NCI-H446 treated with DMSO at 0.1 percent for 48 hours (cell line): ENCODE measurements around the gene ACTR3.

Experiments used
- DNase-seq: peaks from one replicate; lab custom pipeline; 2025; lab: John Stamatoyannopoulos, UW

Gene ACTR3

DNA sequence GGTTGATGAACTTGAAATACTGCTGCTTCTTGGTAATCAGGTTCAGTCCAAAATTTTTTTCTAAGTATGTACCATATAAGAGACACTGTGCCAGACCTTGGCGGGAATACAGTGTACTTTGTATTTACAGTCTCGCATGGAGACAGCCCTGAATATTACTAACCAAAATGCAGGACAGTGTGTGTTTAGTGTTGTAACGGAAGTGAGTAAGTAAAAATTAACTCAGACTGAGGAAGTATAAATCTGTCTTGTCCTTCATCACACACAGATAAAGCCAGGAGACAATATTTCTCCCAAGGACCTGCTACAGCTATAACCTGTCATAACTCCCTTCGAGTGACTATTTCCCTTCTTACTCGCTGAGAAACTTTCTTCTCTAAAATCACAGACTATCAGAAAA, 76.9 kb downstream of the ACTR3 start:
- DNase-seq, result no peak

DNA sequence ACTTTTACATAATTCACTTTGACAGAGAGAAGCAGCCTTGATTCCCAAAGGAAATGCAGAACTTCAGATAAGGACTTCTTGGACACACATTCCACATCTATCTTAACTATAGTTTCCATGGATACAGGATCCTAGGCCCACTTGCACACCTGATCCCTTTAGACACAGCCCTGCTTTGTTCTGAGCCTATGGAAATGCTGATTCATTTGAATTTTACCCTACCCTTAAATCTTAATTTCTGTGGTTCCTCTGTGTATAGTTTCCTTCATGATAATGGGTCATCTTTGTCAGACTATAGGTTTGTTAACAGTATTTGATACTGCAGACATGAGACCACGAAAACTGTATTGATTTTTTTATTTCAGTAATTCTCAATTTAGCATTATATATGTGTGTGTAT, 77.4 kb downstream of the ACTR3 start:
- DNase-seq, result no peak

DNA sequence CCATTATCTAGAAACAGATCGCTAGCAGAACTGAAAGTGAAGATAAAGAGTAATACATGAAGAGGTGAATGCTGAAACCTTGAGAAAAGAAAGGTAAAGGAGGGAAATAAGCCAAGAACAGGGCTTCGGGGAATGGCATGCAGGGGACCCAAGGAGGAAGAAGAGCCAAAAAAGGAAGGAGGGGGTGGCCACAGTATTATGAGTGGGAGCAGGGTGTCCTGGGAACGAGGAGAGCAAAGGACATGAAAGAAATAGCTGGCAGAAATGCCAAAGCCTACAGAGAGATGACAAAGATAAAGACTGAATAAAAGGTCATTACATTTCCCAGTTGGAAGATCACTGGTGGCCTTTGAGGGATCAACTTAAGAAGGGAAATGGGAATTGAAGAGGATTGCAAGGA, 82.9 kb downstream of the ACTR3 start:
- no peak for DNase-seq

DNA sequence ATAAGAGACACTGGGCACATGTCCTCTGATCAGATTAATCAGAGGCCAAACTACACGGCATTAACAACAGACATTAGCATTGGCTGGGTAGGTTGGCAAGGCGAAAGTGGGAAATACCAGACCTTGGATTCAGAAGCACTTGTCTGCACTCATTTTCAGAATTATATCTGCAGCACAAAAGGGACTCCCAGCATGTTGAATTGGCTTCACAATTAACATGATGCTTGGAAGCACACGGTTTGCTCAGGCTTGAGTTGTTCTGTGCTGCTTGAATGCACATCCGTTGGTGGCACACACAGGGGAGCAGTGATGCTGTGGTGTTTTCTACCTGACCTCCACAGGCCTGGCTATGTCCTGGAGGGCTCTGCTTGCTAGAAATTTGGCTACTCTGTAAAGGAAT, 83.9 kb downstream of the ACTR3 start:
- DNase-seq, result peak; percentile 11

DNA sequence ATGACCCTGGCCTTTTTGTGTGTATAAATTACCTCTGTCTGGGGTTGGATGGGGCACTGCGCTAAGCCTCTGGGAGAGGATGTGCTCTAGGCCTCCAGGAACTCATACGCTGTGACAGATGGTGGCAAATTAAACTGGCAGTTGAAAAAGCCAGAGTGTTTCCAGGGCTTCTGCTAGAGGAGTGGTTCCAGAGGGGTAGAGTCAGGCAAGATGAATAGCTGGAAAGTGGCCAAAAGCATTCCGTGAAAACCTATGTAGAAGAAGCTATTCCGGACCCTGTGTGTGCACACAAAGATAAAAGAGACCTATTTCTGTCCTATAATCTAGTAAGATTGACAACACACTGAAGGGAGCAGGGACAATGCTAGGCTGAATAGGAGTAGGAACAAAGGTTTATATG, 84.8 kb downstream of the ACTR3 start:
- peak; percentile 85 for DNase-seq

DNA sequence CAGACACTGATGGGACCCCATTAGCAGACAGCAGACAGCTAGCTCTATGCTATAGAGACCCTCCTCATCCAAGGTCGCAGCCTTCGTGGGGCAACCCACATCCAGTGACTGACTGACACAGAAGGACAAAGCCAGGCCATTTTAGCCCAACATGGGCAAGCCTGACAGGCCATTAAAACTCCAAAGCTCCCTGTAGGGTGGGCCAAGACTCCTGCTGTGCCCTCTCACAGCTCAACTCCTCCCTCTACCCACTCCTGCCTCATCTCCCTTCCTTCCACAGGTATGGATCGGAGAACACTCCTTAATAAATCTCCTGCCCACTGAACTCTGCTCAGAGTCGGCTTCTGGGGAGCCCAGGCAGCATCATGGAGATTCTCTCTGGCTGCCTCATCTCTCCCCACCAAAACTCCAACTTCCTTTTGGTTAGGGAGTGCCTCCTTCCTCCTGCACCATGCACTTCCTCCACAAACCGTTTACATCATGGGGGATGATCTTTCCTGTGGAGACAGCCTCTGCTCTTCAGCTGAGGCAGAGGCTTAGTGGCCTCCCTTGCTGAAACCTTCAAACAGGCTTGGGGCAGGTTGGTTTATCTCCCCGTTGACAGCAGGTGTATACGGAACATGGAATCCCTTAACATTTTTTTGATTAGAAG, 86.5 kb downstream of the ACTR3 start:
- DNase-seq, result no peak

DNA sequence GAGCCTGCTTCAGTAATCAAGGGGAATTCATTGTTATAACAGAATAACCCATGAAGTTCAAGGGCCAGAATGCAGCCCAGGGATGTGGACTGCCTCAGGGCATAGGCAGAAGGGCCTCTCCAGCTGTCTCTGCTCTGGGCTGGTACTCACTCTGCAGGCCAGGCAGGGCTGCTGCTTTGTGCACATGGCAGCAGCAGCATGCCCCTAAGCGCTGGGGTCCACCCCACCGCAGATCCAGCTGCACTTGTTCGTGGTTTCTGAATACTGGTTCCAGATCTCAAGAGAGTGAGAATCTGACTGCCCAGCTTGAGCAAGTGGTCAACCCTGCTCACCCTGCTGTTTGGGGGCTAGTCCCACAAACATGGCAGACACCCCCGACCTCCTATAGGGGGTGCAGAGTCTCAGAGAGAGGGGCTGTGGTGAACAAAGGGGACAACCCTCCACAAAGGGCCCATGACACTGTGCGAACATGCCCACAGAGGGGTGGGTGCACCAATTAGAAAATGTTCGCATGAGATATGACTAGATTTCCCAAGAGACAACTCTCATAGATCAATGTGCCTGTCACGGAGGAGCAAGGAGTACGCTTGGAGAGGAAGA, 87.3 kb downstream of the ACTR3 start:
- no peak for DNase-seq

DNA sequence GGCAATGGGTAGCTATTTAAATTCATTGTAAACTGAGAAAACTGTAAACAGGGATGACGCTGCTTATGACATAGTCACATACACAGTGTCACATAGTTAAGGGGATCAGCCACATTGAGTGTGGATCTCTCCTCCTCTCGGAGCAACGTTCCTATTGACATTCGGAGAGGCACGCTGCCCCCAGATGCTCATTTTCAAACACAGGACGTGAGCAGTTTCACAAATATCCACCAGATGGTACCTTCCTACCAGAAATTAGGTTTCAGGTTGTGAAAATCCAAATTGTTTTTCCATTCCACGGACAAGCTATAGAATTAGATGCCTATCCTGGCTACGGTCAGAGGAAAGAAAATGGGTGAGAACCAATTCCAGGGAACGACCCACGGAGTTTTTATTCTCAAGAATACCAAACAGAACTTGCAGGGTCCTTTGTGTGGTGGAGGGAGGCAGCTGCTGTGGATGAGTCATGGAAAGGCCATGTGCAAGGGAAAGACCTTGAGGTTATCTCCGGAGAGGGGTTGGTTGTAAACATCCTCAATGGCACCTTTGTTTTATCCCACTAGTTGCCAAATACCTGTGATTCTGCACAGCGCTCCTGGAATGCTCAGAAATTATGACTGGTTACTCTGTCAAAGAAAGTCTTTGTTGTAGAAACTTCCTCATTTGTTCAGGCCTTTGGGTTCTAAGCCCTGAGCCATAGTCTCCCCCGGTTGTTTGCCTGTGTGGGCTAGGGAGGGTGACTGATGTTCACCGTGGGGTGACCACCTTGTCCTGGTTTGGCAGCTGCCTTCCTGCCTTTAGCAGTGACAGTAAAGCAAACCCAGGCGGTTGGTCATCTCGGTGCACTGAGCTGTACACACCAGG, 88.0 kb downstream of the ACTR3 start:
- DNase-seq, result peak; percentile 20

DNA sequence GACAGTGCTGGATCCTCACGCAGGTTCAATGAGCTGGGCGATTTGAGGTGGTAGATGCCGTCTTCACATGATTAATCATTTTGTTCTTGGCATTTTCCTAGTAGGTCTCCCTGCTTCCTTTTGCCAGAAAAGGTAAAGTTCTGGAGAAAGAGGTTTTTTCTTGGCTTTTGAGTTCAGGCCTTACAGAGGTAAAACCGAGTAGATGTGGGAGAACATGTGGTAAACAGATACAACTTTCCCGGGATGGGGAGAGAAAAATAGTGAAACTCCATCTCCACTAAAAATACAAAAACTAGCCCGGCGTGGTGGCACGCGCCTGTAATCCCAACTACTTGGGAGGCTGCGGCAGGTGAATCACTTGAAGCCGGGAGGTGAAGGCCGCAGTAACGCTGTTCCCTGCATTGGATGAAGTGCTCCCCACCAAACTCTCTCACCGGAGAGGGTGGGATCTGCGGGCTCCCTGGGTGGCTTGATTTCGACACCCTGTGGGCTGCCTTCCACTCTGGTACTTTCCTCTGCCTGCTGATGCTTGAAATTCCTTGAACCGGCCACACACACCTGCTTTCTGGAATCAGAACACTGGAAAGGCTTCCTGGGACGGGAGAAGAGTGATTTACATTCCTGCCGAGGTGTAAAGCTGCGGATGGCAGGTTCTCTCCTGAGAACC, 88.8 kb downstream of the ACTR3 start:
- DNase-seq, result no peak

DNA sequence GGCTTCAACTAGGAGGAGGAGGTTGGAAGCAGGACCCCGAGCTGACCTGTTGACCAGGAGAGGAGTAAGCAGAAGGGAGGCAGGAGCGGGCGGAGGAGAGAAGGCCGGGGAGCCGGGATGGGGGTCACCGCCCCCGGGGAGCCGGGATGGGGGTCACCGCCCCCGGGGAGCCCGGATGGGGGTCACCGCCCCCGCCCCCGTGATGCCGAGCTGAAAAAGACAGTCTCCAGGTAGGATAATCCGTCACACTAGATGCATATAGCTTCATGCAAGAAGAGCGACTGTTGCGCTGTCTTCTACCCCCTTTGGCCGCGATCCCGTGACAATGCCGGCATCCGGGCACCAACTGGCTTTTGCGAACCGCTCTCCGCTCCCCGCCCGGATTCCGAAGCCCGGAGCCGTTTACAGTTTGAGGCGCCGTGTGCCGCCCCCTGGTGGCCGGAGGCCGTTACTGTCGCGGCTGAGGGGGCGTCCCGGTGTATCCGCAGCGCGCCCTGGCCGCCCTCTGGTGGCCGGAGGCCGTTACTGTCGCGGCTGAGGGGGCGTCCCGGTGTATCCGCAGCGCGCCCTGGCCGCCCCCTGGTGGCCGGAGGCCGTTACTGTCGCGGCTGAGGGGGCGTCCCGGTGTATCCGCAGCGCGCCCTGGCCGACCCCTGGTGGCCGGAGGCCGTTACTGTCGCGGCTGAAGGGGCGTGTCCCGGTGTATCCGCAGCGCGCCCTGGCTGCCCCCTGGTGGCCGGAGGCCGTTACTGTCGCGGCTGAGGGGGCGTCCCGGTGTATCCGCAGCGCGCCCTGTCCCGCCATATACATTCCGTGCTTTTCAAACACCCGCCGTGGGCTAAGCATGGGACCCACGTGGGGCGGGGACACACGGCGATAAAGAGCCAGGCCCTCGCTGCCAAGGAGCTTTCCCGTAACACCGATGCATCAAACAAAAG, 89.6 kb downstream of the ACTR3 start:
- no peak for DNase-seq

DNA sequence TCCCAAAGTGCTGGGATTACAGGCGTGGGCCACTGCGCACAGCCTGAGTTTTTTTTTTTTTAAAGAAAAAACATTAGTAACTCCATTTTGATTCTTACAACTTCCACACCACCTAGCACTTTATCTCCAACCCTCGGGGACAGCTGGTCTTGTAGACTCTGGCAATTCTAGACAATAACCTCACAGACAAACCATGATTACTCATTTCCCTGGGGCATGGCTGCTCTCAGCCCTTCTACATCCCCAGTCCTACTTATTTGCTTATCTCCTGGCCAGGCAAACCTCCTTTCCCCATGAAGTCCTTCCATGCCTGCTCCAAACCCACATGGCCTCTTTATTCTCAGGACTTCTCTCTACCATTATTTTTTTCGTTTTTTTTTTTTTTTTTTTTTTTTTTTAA, 91.1 kb downstream of the ACTR3 start:
- no peak for DNase-seq

DNA sequence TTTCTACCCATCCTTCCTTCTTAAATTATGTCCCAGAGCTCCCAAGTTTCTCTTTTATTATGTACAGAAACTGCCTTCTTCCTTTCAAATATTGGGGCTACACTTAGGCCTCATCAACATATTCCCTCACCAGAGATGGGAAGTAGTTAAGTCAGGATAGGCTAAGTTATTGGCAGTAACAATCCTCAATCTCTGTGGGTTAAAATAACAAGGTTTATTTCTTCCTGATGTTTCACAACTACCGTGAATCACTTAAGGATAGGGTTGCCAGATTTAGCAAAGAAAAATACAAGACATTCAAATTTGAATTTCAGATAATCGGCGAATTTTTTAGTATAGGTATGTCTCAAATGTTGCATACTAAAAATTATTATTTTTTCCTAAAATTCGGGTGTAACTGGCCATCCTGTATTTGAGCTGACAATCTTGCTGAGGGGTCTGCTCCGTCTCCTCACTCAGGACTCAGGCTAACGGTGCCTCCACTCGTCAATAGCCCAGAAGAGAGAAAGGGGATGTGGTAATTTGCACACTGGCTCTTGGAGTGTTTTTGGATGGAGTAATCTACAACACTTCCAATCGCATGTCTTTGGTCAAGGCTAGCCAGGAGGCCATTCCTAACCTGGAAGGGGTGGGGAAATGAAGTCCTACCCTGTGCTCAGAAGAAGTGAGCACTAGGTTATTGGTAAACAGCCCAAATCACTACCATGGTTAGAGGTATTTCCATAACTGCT, 91.7 kb downstream of the ACTR3 start:
- DNase-seq, result no peak

DNA sequence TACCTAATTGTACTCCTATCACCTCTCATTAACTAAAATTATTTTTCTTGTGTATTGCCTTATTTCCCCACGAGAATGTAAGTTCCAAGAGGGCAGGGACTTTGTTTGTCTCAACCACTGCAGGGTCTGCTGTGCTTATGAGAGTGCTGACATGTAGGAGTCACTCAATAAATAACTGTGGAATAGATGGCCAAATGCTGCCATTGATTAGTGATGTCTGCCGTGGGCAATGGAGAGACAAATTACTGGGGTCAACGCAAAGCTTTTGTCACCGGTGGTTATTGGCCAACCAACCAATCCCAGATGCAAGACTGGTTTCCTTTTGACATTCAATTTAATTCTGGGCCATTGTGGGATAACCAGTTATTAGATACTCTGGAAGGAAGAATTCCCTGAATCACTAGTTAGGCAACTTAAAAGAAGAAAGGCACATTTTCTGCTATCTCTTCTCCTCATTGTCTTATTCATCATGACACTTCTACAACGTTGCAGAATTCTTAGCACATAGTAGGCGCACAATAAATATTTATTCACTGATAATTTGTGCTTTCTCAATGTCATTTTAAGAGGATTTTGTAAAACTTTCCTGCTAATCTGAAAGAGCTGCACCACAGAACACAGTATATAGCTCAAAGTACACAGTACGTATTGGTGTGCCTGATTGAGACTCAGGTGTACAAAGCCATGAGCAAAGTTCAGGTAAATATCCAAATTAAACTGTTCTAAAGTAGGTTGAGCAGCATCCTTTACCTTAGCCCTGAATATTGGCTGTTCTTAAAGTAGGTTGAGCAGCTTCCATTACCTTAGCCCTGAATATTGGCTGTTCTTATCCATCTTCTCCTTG, 95.9 kb downstream of the ACTR3 start:
- no peak for DNase-seq

DNA sequence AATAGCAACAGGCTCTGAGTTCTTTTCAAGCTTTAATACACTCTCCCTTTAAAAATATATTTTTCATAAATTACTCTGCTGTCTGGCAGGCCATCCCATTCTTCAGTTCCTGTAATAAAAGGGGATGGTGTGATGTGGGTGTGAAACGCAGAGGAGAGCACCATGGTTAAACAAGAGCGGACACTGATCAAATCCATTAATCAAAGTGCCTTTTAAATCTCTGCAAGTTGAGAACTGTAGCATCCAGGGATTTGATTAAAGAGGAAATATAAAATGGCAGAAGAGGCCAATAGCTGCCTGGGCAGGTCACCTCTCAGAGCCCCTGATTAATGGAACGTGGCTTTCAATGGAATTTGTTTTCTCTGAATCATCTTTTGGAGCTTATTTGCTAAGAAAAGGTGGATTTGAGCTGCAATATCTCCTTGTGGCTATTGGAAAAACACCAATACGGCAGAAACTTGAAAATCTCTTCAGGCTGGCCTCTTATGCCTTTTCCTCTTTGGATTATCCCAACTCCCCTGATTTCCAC, 96.9 kb downstream of the ACTR3 start:
- no peak for DNase-seq

DNA sequence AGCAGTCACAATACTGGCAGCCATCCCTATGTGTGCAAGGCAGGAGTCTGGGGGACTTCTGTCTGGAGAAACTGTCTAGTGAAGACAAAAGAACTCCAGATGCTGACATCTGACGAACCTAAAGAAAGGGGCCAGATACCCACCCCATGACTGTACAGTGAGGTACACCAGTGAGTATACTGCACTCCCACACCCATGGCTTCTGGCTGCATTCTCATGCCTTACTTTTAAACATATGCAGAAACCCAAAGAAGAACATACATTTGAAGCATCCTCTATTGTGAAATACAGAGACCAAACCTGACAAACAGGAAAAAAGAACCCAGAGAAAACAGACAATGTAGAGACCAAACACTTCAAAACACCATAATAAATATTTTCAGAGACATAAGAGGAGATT, 102.2 kb downstream of the ACTR3 start:
- no peak for DNase-seq

DNA sequence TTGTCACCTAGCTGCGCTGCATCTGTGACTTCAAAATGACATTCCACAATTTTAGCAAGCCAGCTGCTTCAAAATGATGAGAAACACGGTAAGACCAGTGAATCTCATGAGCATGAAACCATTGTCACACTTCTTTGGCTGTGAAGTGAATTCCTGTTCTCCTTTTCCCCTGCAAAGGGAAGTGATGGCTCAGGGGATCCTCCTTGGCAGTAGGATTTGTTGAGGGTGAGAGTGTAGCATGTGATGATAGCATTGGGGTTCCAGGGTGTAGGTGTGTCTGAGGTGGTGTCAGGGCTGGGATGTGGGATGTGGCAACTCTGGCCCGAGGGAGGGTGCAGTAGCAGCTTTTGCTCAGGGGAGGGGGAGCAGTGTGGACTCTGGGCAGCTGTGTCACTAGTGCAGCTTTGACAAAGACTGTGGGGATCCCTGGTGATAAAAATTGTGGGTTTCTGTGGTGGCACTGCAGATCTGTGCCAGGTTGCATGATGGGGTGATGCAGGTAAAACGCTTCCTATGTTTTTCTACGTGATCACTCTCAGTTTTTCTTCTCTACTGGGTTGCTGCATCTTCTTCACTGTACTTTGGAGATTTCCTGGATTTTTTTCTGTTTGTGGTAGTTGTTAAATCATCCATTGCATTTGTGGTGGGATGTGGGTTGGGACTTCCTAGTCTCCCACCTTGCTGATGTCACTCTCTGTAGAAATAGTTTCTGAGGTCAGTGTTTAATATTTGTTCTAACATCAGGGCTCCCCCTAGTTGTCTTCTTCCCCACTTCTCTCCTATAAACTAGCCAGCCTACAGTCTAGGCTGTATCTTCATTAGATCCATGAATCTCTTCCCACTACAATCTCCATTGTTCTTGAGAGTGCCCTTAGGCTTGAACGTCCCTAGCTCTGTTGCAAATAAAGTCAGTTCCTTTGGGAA, 107.0 kb downstream of the ACTR3 start:
- no peak for DNase-seq

DNA sequence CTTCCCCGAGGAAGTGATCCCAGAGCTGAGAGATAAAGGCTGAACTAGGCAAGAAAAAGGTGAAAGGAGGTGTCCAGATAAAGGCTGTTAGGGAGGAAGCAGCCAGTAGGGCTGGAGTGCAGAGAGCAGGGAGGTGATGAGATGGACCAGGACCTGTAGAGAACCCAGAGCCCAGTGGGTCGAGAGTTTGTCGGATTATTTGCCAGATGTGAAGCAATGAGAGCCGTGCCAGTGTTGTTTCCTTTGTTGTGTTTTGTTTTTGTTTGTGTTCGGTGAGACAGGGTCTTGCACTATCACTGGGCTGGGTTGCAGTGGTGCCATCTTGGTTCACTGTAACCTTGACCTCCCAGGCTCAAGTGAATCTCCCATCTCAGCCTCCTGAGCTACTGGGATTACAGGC, 111.3 kb downstream of the ACTR3 start:
- DNase-seq, result no peak

DNA sequence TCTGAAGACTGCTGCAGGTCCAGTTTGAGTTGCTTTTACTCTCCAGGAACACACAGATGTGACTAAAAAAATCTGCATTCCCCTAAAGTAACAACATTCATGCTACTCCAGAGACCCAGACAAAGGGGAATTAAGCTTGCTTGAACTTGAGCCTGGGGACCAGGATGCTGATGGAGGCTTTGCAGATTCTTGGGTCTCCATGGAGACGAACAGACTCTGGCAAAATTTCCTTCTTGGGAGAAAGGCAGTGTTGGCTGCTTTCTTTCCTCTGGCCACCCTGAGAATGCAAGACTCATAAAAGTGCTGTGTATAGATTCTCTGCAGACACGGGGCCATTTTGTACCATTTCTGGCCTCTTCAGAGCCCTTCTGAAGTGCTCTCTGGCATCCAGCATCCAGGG, 112.0 kb downstream of the ACTR3 start:
- DNase-seq, result no peak
